MM.1S (cell line): ENCODE data around the gene C5AR1.

Experiments
- DNase-seq: peaks from one replicate; pipeline ENCODE4 v3.0.0-alpha.2; 2015
- H2AFZ ChIP-seq: fragments of 300-600 bp; sonication (generic); 2 replicates; pipeline ENCODE4 v1.6.0; 2016; ENCODE audit warnings: antibody characterized with exemption, low read length
- H3F3A ChIP-seq: fragments of 300-600 bp; sonication (generic); 2 replicates; pipeline ENCODE4 v1.6.1; 2016; ENCODE audit warnings: mild to moderate bottlenecking, antibody characterized with exemption, low read length, moderate library complexity, mixed read lengths; ENCODE audit not compliant: insufficient read depth
- H3K27ac ChIP-seq: fragments of 300-600 bp; sonication (generic); 2 replicates; pipeline ENCODE4 v1.5.1; 2016; ENCODE audit warnings: mild to moderate bottlenecking, low read length
- H3K27me3 ChIP-seq: fragments of 300-600 bp; sonication (generic); replicated peaks from 2 replicates; pipeline ENCODE4 v1.6.0; 2016; ENCODE audit warnings: low read length; ENCODE audit not compliant: insufficient read depth
- H3K36me3 ChIP-seq: fragments of 300-600 bp; sonication (generic); replicated peaks from 2 replicates; pipeline ENCODE4 v1.6.1; 2016; ENCODE audit warnings: mild to moderate bottlenecking, low read length, mixed read lengths; ENCODE audit not compliant: insufficient read depth
- H3K4me1 ChIP-seq: fragments of 300-600 bp; sonication (generic); 2 replicates; pipeline ENCODE4 v1.6.1; 2016; ENCODE audit warnings: low read length, mixed read lengths
- H3K4me2 ChIP-seq: fragments of 300-600 bp; sonication (generic); 2 replicates; pipeline ENCODE4 v1.6.0; 2016; ENCODE audit warnings: low read depth, low read length
- H3K4me3 ChIP-seq: fragments of 300-600 bp; sonication (generic); 2 replicates; pipeline ENCODE4 v1.5.1; 2016; ENCODE audit warnings: low read length, mixed read lengths
- H3K79me2 ChIP-seq: fragments of 300-600 bp; sonication (generic); 2 replicates; pipeline ENCODE4 v1.6.1; 2016; ENCODE audit warnings: mixed run types, low read length, mixed read lengths
- H3K9ac ChIP-seq: fragments of 300-600 bp; sonication (generic); 2 replicates; pipeline ENCODE4 v1.6.1; 2016; ENCODE audit warnings: low read length, mixed read lengths
- H3K9me2 ChIP-seq: fragments of 300-600 bp; sonication (generic); replicated peaks from 2 replicates; pipeline ENCODE4 v1.6.1; 2016; ENCODE audit warnings: mild to moderate bottlenecking, low read length, mixed read lengths; ENCODE audit not compliant: insufficient read depth
- H3K9me3 ChIP-seq: fragments of 300-600 bp; sonication (generic); replicated peaks from 2 replicates; pipeline ENCODE4 v1.6.1; 2016; ENCODE audit warnings: mild to moderate bottlenecking, low read length, mixed read lengths; ENCODE audit not compliant: insufficient read depth
- H4K20me1 ChIP-seq: fragments of 300-600 bp; sonication (generic); 2 replicates; pipeline ENCODE4 v1.6.1; 2016; ENCODE audit warnings: mild to moderate bottlenecking, low read length, moderate library complexity, mixed read lengths; ENCODE audit not compliant: insufficient read depth
- CTCF ChIP-seq: fragments of 300-600 bp; sonication (generic); IDR thresholded peaks from 2 replicates; pipeline ENCODE4 v1.5.1; 2016; ENCODE audit warnings: antibody characterized with exemption, low read length, mixed read lengths
- EZH2 ChIP-seq: fragments of 300-600 bp; sonication (generic); optimal IDR thresholded peaks from 2 replicates; pipeline ENCODE3; 2017; ENCODE audit warnings: low read depth, mild to moderate bottlenecking, antibody characterized with exemption, low read length, mixed read lengths
- EZH2phosphoT487 ChIP-seq: fragments of 300-600 bp; sonication (generic); IDR thresholded peaks from 2 replicates; pipeline ENCODE4 v1.6.1; 2018; ENCODE audit warnings: antibody characterized with exemption, low read length

Gene C5AR1

GRCh38 chr19:47321630-47322029 is 12.0 kb downstream of the C5AR1 start:
- Histone ChIP-seq H3K9me2 (no peaks in the 10 kb centered on the region), H3K36me3 (no peaks in the 10 kb centered on the region), H4K20me1 (no peaks in the 10 kb centered on the region), H2AFZ (no peak overlapping the region), H3K9ac (no peak overlapping the region), H3F3A (no peaks in the 10 kb centered on the region), H3K27me3 (peaks cover 47% of the 10 kb centered on the region), H3K9me3 (no peaks in the 10 kb centered on the region), H3K27ac (no peak overlapping the region), H3K79me2 (no peaks in the 10 kb centered on the region), H3K4me1 (no peaks in the 10 kb centered on the region), H3K4me3 (no peak overlapping the region), H3K4me2 (no peak overlapping the region)
- TF ChIP-seq EZH2phosphoT487 (no peak), CTCF (no peak), EZH2 (no peak)
- DNase-seq, result no peak

DNA sequence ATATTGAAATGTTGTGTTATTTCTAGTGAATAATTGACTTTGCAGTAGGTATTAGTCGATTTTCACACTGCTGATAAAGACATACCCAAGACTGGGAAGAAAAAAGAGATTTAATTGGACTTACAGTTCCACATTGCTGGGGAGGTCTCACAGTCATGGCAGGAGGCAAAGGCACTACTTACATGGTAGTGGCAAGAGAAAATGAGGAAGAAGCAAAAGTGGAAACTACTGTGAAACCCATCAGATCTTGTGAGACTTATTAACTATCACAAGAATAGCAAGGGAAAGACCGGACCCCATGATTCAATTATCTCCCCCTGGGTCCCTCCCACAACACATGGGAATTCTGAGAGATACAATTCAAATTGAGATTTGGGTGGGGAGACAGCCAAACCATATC is 12.4 kb downstream of the C5AR1 start:
- H3K9ac ChIP-seq, result no peak overlapping the region
- H3K4me2 ChIP-seq, result no peak overlapping the region
- TF ChIP-seq EZH2phosphoT487 (no peak), CTCF (no peak), EZH2 (no peak)
- no peaks in the 10 kb centered on the region for H3K9me3 ChIP-seq
- no peak overlapping the region for H3K4me3 ChIP-seq
- peaks cover 43% of the 10 kb centered on the region for H3K27me3 ChIP-seq
- no peaks in the 10 kb centered on the region for H3K36me3 ChIP-seq
- no peaks in the 10 kb centered on the region for H3K79me2 ChIP-seq
- DNase-seq, result no peak
- H4K20me1 ChIP-seq, result no peaks in the 10 kb centered on the region
- no peaks in the 10 kb centered on the region for H3K9me2 ChIP-seq
- no peak overlapping the region for H3K27ac ChIP-seq
- H3F3A ChIP-seq, result no peaks in the 10 kb centered on the region
- no peaks in the 10 kb centered on the region for H3K4me1 ChIP-seq
- no peak overlapping the region for H2AFZ ChIP-seq

- no peak overlapping the region for H3K4me3 ChIP-seq
- no peaks in the 10 kb centered on the region for H3K79me2 ChIP-seq
- H3K4me1 ChIP-seq, result no peaks in the 10 kb centered on the region
- H3K9me3 ChIP-seq, result no peaks in the 10 kb centered on the region
- H3K9ac ChIP-seq, result no peak overlapping the region
- H3K27me3 ChIP-seq, result peaks cover 40% of the 10 kb centered on the region
- no peaks in the 10 kb centered on the region for H4K20me1 ChIP-seq
- no peaks in the 10 kb centered on the region for H3K9me2 ChIP-seq
- H2AFZ ChIP-seq, result no peak overlapping the region
- no peaks in the 10 kb centered on the region for H3K36me3 ChIP-seq
- H3F3A ChIP-seq, result no peaks in the 10 kb centered on the region
- no peak for DNase-seq
- TF ChIP-seq EZH2, result no peak
- no peak for TF ChIP-seq CTCF
- no peak for TF ChIP-seq EZH2phosphoT487
- no peak overlapping the region for H3K27ac ChIP-seq
- no peak overlapping the region for H3K4me2 ChIP-seq
Measured at GRCh38 chr19:47323409-47323808, 13.7 kb downstream of the C5AR1 start.
